Neural crest cell (in vitro differentiated cells): ENCODE results near the gene BAZ1A. TPM values are rescaled to one million over a fixed set of nuclear protein-coding genes. Genes with fewer than 3 reads are reported as not detected.

ENCODE experiments used
- DNase-seq: peaks from one replicate; pipeline ENCODE4 v3.0.0; 2021; ENCODE audit warnings: low read depth, mixed read lengths, low spot score
- H3K27ac Mint-ChIP-seq: one replicate; pipeline ENCODE4 v1.8.0; 2021; ENCODE audit warnings: mild to moderate bottlenecking, mixed read lengths; ENCODE audit not compliant: unreplicated experiment
- H3K27me3 Mint-ChIP-seq: 2 replicates; pipeline ENCODE4 v1.8.0; 2021; ENCODE audit warnings: low read depth, mild to moderate bottlenecking, mixed read lengths
- H3K36me3 Mint-ChIP-seq: 2 replicates; pipeline ENCODE4 v1.8.0; 2021; ENCODE audit warnings: low read depth, mild to moderate bottlenecking, mixed read lengths
- H3K4me1 Mint-ChIP-seq: 2 replicates; pipeline ENCODE4 v1.8.0; 2021; ENCODE audit warnings: mixed read lengths
- H3K4me3 Mint-ChIP-seq: one replicate; pipeline ENCODE4 v1.8.0; 2021; ENCODE audit warnings: mild to moderate bottlenecking, mixed read lengths
- H3K9me3 Mint-ChIP-seq: 2 replicates; pipeline ENCODE4 v1.8.0; 2021; ENCODE audit warnings: mixed read lengths
- CTCF ChIP-seq: fragments of 200-600 bp; sonication (generic); conservative IDR thresholded peaks from 2 replicates; pipeline ENCODE4 v1.5.0; 2021; ENCODE audit warnings: antibody characterized with exemption, mild to moderate bottlenecking
- total RNA-seq: library from RNA; stranded (reverse); gene quantifications from 2 replicates; pipeline ENCODE4 v1.2.1, GENCODE V29; 2021

The BAZ1A gene
- total RNA-seq, 1 donor from 2014 or later: 50.2 TPM

DNA sequence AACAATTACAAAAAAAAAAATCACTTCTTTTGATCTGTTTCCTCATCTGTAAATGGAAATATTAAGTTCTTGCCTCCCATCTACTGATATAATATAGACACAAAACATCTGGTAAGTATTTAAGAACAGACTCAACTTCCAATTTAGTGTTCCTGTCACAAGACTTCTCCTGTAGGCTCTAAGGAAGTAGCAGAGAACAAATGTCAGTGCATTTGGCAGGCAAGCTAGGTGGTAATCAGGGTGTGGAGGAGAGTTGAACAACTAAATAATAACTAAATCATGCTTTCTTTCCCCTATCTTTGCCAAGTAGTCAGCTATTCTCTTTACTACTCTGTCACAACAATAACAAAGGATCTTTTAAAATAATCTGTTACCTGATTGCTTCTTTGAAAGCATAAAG, 22.1 kb downstream of the BAZ1A start:
- DNase-seq: no peak
- Mint-ChIP-seq H3K27me3 (no peaks in the 10 kb centered on the region), H3K36me3 (peaks cover 15% of the 10 kb centered on the region), H3K9me3 (no peaks in the 10 kb centered on the region), H3K4me3 (no peak overlapping the region), H3K4me1 (no peaks in the 10 kb centered on the region), H3K27ac (no peak overlapping the region)
- TF ChIP-seq CTCF: no peak

GRCh38 chr14:34851395-34851794, 23.8 kb downstream of the BAZ1A start:
- H3K27ac Mint-ChIP-seq: no peak overlapping the region
- no peak for TF ChIP-seq CTCF

GRCh38 chr14:34845869-34846268, 29.3 kb downstream of the BAZ1A start:
- no peaks in the 10 kb centered on the region for H3K27me3 Mint-ChIP-seq
- no peak for DNase-seq
- no peak overlapping the region for H3K4me3 Mint-ChIP-seq
- no peak overlapping the region for H3K27ac Mint-ChIP-seq
- H3K9me3 Mint-ChIP-seq: peaks cover 2% of the 10 kb centered on the region
- peaks cover 20% of the 10 kb centered on the region for H3K4me1 Mint-ChIP-seq
- TF ChIP-seq CTCF: no peak
- H3K36me3 Mint-ChIP-seq: peaks cover 14% of the 10 kb centered on the region

More at GRCh38 chr14:34851395-34851794, 23.8 kb downstream of the BAZ1A start:
- peaks cover 7% of the 10 kb centered on the region for H3K36me3 Mint-ChIP-seq
- no peaks in the 10 kb centered on the region for H3K27me3 Mint-ChIP-seq
- DNase-seq: no peak
- no peaks in the 10 kb centered on the region for H3K9me3 Mint-ChIP-seq
- H3K4me1 Mint-ChIP-seq: no peaks in the 10 kb centered on the region
- H3K4me3 Mint-ChIP-seq: no peak overlapping the region

- H3K4me1 Mint-ChIP-seq: peaks cover 27% of the 10 kb centered on the region
- TF ChIP-seq CTCF: no peak
- DNase-seq: no peak
- H3K36me3 Mint-ChIP-seq: peaks cover 18% of the 10 kb centered on the region
- H3K27me3 Mint-ChIP-seq: no peaks in the 10 kb centered on the region
- no peak overlapping the region for H3K27ac Mint-ChIP-seq
- peaks cover 4% of the 10 kb centered on the region for H3K9me3 Mint-ChIP-seq
- no peak overlapping the region for H3K4me3 Mint-ChIP-seq
These were observed 32.1 kb downstream of the BAZ1A start for GRCh38 chr14:34843011-34843554.

- TF ChIP-seq CTCF: no peak
- Mint-ChIP-seq H3K27me3 (no peaks in the 10 kb centered on the region), H3K27ac (peak overlapping the region; percentile 88), H3K4me3 (peak overlapping the region; percentile 42), H3K9me3 (peaks cover 3% of the 10 kb centered on the region), H3K36me3 (peaks cover 9% of the 10 kb centered on the region), H3K4me1 (peaks cover 28% of the 10 kb centered on the region)
- DNase-seq: no peak
These were observed 37.3 kb downstream of the BAZ1A start for GRCh38 chr14:34837801-34838322.
